ENCODE data around the gene SGTB.

- TF ChIP-seq CTCF (IDR thresholded peaks at IDR 0.05 in 4 of 5, conservative IDR thresholded peaks at IDR 0.05 in 1 of 5) = no peak
- TF ChIP-seq POLR2A (IDR thresholded peaks at IDR 0.05) = no peak
These were observed 43.7 kb upstream of the SGTB start for GRCh38 chr5:65765582-65765981.
